Stomach (tissue), 19 donors: Measurements from ENCODE around the gene PIGBOS1. TPM values are rescaled to one million over a fixed set of nuclear protein-coding genes. Genes with fewer than 3 reads are reported as not detected.
A peak's percentile ranks its signal among the peaks of the same experiment; 100 is the strongest.

Experiments used
- DNase-seq, 2 donors: peaks; one replicate each; pipeline versions ENCODE4 v3.0.0 to v3.0.0-alpha.2; 2013 to 2019
- H3K27ac ChIP-seq, 5 donors: fragments of 200-600 bp in 4 of 5; sonication (generic) in 4 of 5; one replicate each; pipeline ENCODE4 v1.5.1; 2013 to 2019; ENCODE audit warnings: mild to moderate bottlenecking in 1 of 5, moderate library complexity in 1 of 5
- H3K27me3 ChIP-seq, 3 donors: fragments of 200-600 bp; sonication (generic); one replicate each; pipeline ENCODE4 v1.5.1; 2017 to 2019; ENCODE audit warnings: mixed run types in 1 of 3
- H3K36me3 ChIP-seq, 4 donors: fragments of 200-600 bp; sonication (generic); 1 replicate in 3 of 4; 2 replicates in 1 of 4; pipeline ENCODE4 v1.5.1; 2016 to 2019
- H3K4me1 ChIP-seq, 4 donors: fragments of 200-600 bp; sonication (generic); one replicate each; pipeline ENCODE4 v1.5.1; 2016 to 2019
- H3K4me3 ChIP-seq, 4 donors: fragments of 200-600 bp; sonication (generic) in 3 of 4; one replicate each; pipeline ENCODE4 v1.5.1; 2016 to 2019; ENCODE audit warnings: mild to moderate bottlenecking in 1 of 4
- H3K9me3 ChIP-seq, 4 donors: fragments of 200-600 bp; sonication (generic); one replicate each; pipeline ENCODE4 v1.5.1; 2016 to 2019
- CTCF ChIP-seq, 7 experiments: fragments of 450-650 bp in 4 of 7; fragments of 200-600 bp in 3 of 7; sonication (generic) in 3 of 7; IDR thresholded peaks; one replicate each; pipeline ENCODE4 v1.5.1; 2016 to 2019; ENCODE audit warnings: antibody characterized with exemption in 7 of 7, control low read depth in 2 of 7, mild to moderate bottlenecking in 1 of 7
- EP300 ChIP-seq: sonication (generic); formaldehyde crosslinking; IDR thresholded peaks from one replicate; pipeline ENCODE4 v1.6.1; 2017; ENCODE audit warnings: antibody characterized with exemption
- POLR2A ChIP-seq, 4 donors: fragments of 450-650 bp; IDR thresholded peaks; one replicate each; pipeline ENCODE4 v1.6.1; 2016; ENCODE audit warnings: antibody characterized with exemption in 4 of 4, control low read depth in 2 of 4, mild to moderate bottlenecking in 1 of 4, moderate library complexity in 1 of 4
- POLR2AphosphoS5 ChIP-seq, 3 donors: sonication (generic); formaldehyde crosslinking; IDR thresholded peaks; one replicate each; pipeline ENCODE4 v1.6.1; 2016; ENCODE audit warnings: antibody characterized with exemption in 3 of 3
- WGBS, 5 donors: extraction: QIAGEN DNeasy Blood & Tissue Kit in 3 of 5; methylation state at CpG; one replicate each; pipeline versions ENCODE4 v1.1.5 to v1.1.7; 2013 to 2018; 5-methylcytosine and 5-hydroxymethylcytosine counted together
- intact Hi-C: fragments of 100-400 bp; cut with DNase I; formaldehyde crosslinking; loops from one replicate; pipeline ENCODE4 v1.15.1; 2023; ENCODE audit warnings: low total_unique reads
- long read RNA-seq, 10 donors: transcript quantifications; one replicate each; lab custom pipeline, GENCODE V29; 2026
- polyA plus RNA-seq, 3 donors: library from polyadenylated mRNA; stranded (reverse); fragments of 200-250 nt; gene quantifications; one replicate each; pipeline ENCODE4 v1.2.3, GENCODE V29; 2013
- total RNA-seq, 5 donors: library from RNA; depleted of rRNA; stranded (reverse); fragments of >200 nt; gene quantifications; one replicate each; pipeline versions ENCODE4 v1.1.0 to v1.2.3, GENCODE V29; 2014 to 2016
- donor health status: healthy with polysubstance abuse.
- donor health status: Bipolar disorder and iron deficiency.
- donor health status: healthy.

The PIGBOS1 gene
- 10 to 100 TPM in 3 of 5 donors, 1 to 10 TPM in 2; 7.0 to 12.7 (median 11.2) TPM for total RNA-seq
- 10 to 100 TPM; 21.2 to 28.8 (median 23.8) TPM for polyA plus RNA-seq
- long read RNA-seq, donor 1, partial matches to known transcripts, result 0 of 3 reads
- long read RNA-seq, donor 1, other reads (novel, unspliced or antisense), result 0 of 3 reads
- long read RNA-seq, donor 2, partial matches to known transcripts, result 0 of 1 reads
- long read RNA-seq, donor 2, other reads (novel, unspliced or antisense), result 0 of 1 reads
- long read RNA-seq, donor 3, partial matches to known transcripts, result 8 of 12 reads
- long read RNA-seq, donor 3, other reads (novel, unspliced or antisense), result 0 of 12 reads
- long read RNA-seq, donor 4, partial matches to known transcripts, result 0 of 1 reads
- long read RNA-seq, donor 4, other reads (novel, unspliced or antisense), result 0 of 1 reads
- long read RNA-seq, donor 5, partial matches to known transcripts, result 0 of 10 reads
- long read RNA-seq, donor 5, other reads (novel, unspliced or antisense), result 6 of 10 reads
- long read RNA-seq, donor 6, partial matches to known transcripts, result 0 of 12 reads
- long read RNA-seq, donor 6, other reads (novel, unspliced or antisense), result 8 of 12 reads
- long read RNA-seq, donor 7, partial matches to known transcripts, result 0 of 4 reads
- long read RNA-seq, donor 7, other reads (novel, unspliced or antisense), result 0 of 4 reads
- long read RNA-seq, donor 8, partial matches to known transcripts, result 19 of 20 reads
- long read RNA-seq, donor 8, other reads (novel, unspliced or antisense), result 0 of 20 reads
- long read RNA-seq, donor 9, partial matches to known transcripts, result 0 of 6 reads
- long read RNA-seq, donor 9, other reads (novel, unspliced or antisense), result 0 of 6 reads
- long read RNA-seq, donor 10, transcript PIGBOS1-203 (2 exons, 801 nt), result major isoform, 5 of 6 reads
- long read RNA-seq, donor 10, partial matches to known transcripts, result 0 of 6 reads
- long read RNA-seq, donor 10, other reads (novel, unspliced or antisense), result 0 of 6 reads

GRCh38 chr15:55318588-55319494 lies at the start of gene PIGBOS1, which contains the start of gene PIGB:
Gene PIGBOS1, minus strand, starts transcription at chr15:55319123. Its CDS starts 1,331 bp downstream, at chr15:55317792.
Gene PIGB, plus strand, starts transcription at chr15:55319222. Its CDS starts 29 bp downstream, at chr15:55319251.
- Histone ChIP-seq H3K27ac (peak within 1 kb of the TSS; percentile 91 to 97 (median 96)), H3K4me3 (peak within 1 kb of the TSS; percentile 72 to 76 (median 72)), H3K27me3 (no peaks in the 10 kb centered on the region), H3K9me3 (no peaks in the 10 kb centered on the region), H3K36me3 (peaks cover 0 to 10% (median 3%) of the 10 kb centered on the region in 4 donors), H3K4me1 (peaks cover 5 to 52% (median 36%) of the 10 kb centered on the region in 4 donors)
- TF ChIP-seq CTCF (IDR thresholded peaks at IDR 0.05), result peak in 1 of 7 experiments; percentile 23
- TF ChIP-seq POLR2AphosphoS5 (IDR thresholded peaks at IDR 0.05), result peak; percentile 88 to 96 (median 91)
- TF ChIP-seq POLR2A (IDR thresholded peaks at IDR 0.05), result no peak
- TF ChIP-seq EP300, result no peak
- WGBS, 5 donors, result 0 to 1% (median 1%) methylated on average over 37 to 49 of the region's 49 CpGs
- intact Hi-C loops, result no loop called here
- DNase-seq, result peak; percentile 87 to 96

- no peaks in the 10 kb centered on the region for H3K27me3 ChIP-seq
- intact Hi-C loops, result no loop called here
- peaks cover 0 to 9% (median 3%) of the 10 kb centered on the region in 4 donors for H3K4me1 ChIP-seq
- 76 to 90% (median 83%) methylated on average over 1 of the region's 1 CpG for WGBS, 5 donors
- H3K36me3 ChIP-seq, result peaks cover 13 to 77% (median 66%) of the 10 kb centered on the region in 4 donors
- H3K4me3 ChIP-seq, result no peak overlapping the region
- no peaks in the 10 kb centered on the region for H3K9me3 ChIP-seq
- no peak for DNase-seq
- H3K27ac ChIP-seq, result no peak overlapping the region
- no peak for TF ChIP-seq POLR2A (IDR thresholded peaks at IDR 0.05)
- no peak for TF ChIP-seq CTCF (IDR thresholded peaks at IDR 0.05)
Measured at GRCh38 chr15:55366981-55367380, 48.1 kb upstream of the PIGBOS1 start.

GRCh38 chr15:55362641-55363040 lies 43.7 kb upstream of the PIGBOS1 start:
- H3K9me3 ChIP-seq, result no peaks in the 10 kb centered on the region
- intact Hi-C loops, result no loop called here
- H3K27ac ChIP-seq, result no peak overlapping the region
- H3K36me3 ChIP-seq, result peaks cover 8 to 74% (median 62%) of the 10 kb centered on the region in 4 donors
- no peaks in the 10 kb centered on the region for H3K27me3 ChIP-seq
- H3K4me3 ChIP-seq, result no peak overlapping the region
- peaks cover 0 to 9% (median 2%) of the 10 kb centered on the region in 4 donors for H3K4me1 ChIP-seq
- no peak for DNase-seq
- 84 to 98% (median 96%) methylated on average over 2 of the region's 2 CpGs for WGBS, 5 donors
- no peak for TF ChIP-seq POLR2A (IDR thresholded peaks at IDR 0.05)

- TF ChIP-seq POLR2AphosphoS5 (IDR thresholded peaks at IDR 0.05), result no peak
- no peak for TF ChIP-seq EP300
- no peak for TF ChIP-seq POLR2A (IDR thresholded peaks at IDR 0.05)
- TF ChIP-seq CTCF (IDR thresholded peaks at IDR 0.05), result no peak
- intact Hi-C loops, result no loop called here
Measured at GRCh38 chr15:55361048-55361447, 42.1 kb upstream of the PIGBOS1 start.

More at GRCh38 chr15:55361048-55361447, 42.1 kb upstream of the PIGBOS1 start:
- WGBS, 5 donors, result 85 to 94% (median 91%) methylated on average over 10 of the region's 10 CpGs
- H3K4me1 ChIP-seq, result peaks cover 0 to 2% (median 0%) of the 10 kb centered on the region in 4 donors
- H3K27ac ChIP-seq, result no peak overlapping the region
- no peaks in the 10 kb centered on the region for H3K9me3 ChIP-seq
- H3K4me3 ChIP-seq, result no peak overlapping the region
- no peak for DNase-seq
- H3K36me3 ChIP-seq, result peaks cover 8 to 89% (median 76%) of the 10 kb centered on the region in 4 donors
- H3K27me3 ChIP-seq, result no peaks in the 10 kb centered on the region
